Measurements from ENCODE around the gene FAM184B. TPM values are rescaled to one million over a fixed set of nuclear protein-coding genes. Genes with fewer than 3 reads are reported as not detected.

The FAM184B gene
- polyA plus RNA-seq, 3 donors, result not detected

GRCh38 chr4:17817027-17817426 is 35.6 kb upstream of the FAM184B start:
- H3K9ac ChIP-seq (ENCODE audit: insufficient read depth, low read length, poor library complexity, severe bottlenecking), result no peak overlapping the region
- H3K27me3 ChIP-seq (ENCODE audit: control insufficient read depth in 2 of 2, insufficient read depth in 2 of 2, low read length in 2 of 2), result no peaks in the 10 kb centered on the region
- Mint-ChIP-seq H3K36me3 (peaks cover 11 to 48% of the 10 kb centered on the region in 2 donors), H3K27me3 (ENCODE audit: low read depth in 3 of 3) (no peaks in the 10 kb centered on the region), H3K4me1 (peaks cover 19% of the 10 kb centered on the region), H3K27ac (peak overlapping the region in 2 of 7 donors; percentile 25 to 48), H3K4me3 (no peak overlapping the region), H3K9me3 (no peaks in the 10 kb centered on the region)
- no peak overlapping the region for H3K4me2 ChIP-seq (replicated peaks; ENCODE audit: extremely low read depth, low read length, poor library complexity, severe bottlenecking)
- peak; percentile 76 for TF ChIP-seq CTCF (IDR thresholded peaks at IDR 0.05)
- no peaks in the 10 kb centered on the region for H3K9me3 ChIP-seq (replicated peaks in 1 of 2; ENCODE audit: control insufficient read depth in 1 of 2, insufficient read depth in 1 of 2, low read length in 2 of 2)
- peaks cover 11 to 28% of the 10 kb centered on the region in 2 donors for H3K4me1 ChIP-seq (ENCODE audit: control insufficient read depth in 1 of 2, insufficient read depth in 2 of 2, low read length in 2 of 2)
- WGBS (ENCODE audit: insufficient coverage), result no CpG with 5 or more reads among the region's 5 CpGs
- peaks cover 3 to 33% of the 10 kb centered on the region in 2 donors for H3K36me3 ChIP-seq (replicated peaks in 1 of 2; ENCODE audit: control insufficient read depth in 1 of 2, insufficient read depth in 2 of 2, low read length in 2 of 2)
- DNase-seq, result peak; percentile 28 to 59 (median 51)
- peak overlapping the region; percentile 55 for H2AFZ ChIP-seq (ENCODE audit: insufficient read depth, low read depth, low read length, poor library complexity, severe bottlenecking)
- intact Hi-C loops (cut with micrococcal nuclease), result loop anchor here in 1 of 2 donors (10.0 kb wide), 2 partner anchors 202 to 242 kb away; partner anchors contain the start of genes LAP3 and MED28
- H3K27ac ChIP-seq (ENCODE audit: low read depth in 1 of 2, low read length in 2 of 2), result no peak overlapping the region
- no peaks in the 10 kb centered on the region for H4K20me1 ChIP-seq (ENCODE audit: insufficient read depth, low read length)
- H3K4me3 ChIP-seq (replicated peaks in 1 of 3; ENCODE audit: low read depth in 2 of 3, low read length in 3 of 3), result no peak overlapping the region
- peaks cover 91% of the 10 kb centered on the region for H3K79me2 ChIP-seq (ENCODE audit: insufficient read depth, low read length)

- H3K4me2 ChIP-seq (replicated peaks; ENCODE audit: extremely low read depth, low read length, poor library complexity, severe bottlenecking), result no peak overlapping the region
- no peaks in the 10 kb centered on the region for H3K9me3 ChIP-seq (replicated peaks in 1 of 2; ENCODE audit: control insufficient read depth in 1 of 2, insufficient read depth in 1 of 2, low read length in 2 of 2)
- Mint-ChIP-seq H3K27me3 (ENCODE audit: low read depth in 3 of 3) (no peaks in the 10 kb centered on the region), H3K9me3 (no peaks in the 10 kb centered on the region), H3K36me3 (peaks cover 11 to 40% of the 10 kb centered on the region in 2 donors), H3K4me3 (no peak overlapping the region), H3K27ac (peak overlapping the region in 1 of 7 donors; percentile 57), H3K4me1 (peaks cover 28% of the 10 kb centered on the region)
- no peak overlapping the region for H3K4me3 ChIP-seq (replicated peaks in 1 of 3; ENCODE audit: low read depth in 2 of 3, low read length in 3 of 3)
- 99% methylated on average over 11 of the region's 12 CpGs for WGBS (ENCODE audit: insufficient coverage)
- H2AFZ ChIP-seq (ENCODE audit: insufficient read depth, low read depth, low read length, poor library complexity, severe bottlenecking), result no peak overlapping the region
- H3K36me3 ChIP-seq (replicated peaks in 1 of 2; ENCODE audit: control insufficient read depth in 1 of 2, insufficient read depth in 2 of 2, low read length in 2 of 2), result peaks cover 3 to 33% of the 10 kb centered on the region in 2 donors
- no peaks in the 10 kb centered on the region for H4K20me1 ChIP-seq (ENCODE audit: insufficient read depth, low read length)
- H3K27ac ChIP-seq (ENCODE audit: low read depth in 1 of 2, low read length in 2 of 2), result peak overlapping the region in 1 of 2 donors; percentile 56
- peaks cover 17 to 36% of the 10 kb centered on the region in 2 donors for H3K4me1 ChIP-seq (ENCODE audit: control insufficient read depth in 1 of 2, insufficient read depth in 2 of 2, low read length in 2 of 2)
- intact Hi-C loops (cut with micrococcal nuclease), result loop anchor here in 1 of 2 donors (10.0 kb wide), 2 partner anchors 201 to 241 kb away; partner anchors contain the start of genes LAP3 and MED28
- peaks cover 91% of the 10 kb centered on the region for H3K79me2 ChIP-seq (ENCODE audit: insufficient read depth, low read length)
- TF ChIP-seq CTCF (IDR thresholded peaks at IDR 0.05), result no peak
- no peak overlapping the region for H3K9ac ChIP-seq (ENCODE audit: insufficient read depth, low read length, poor library complexity, severe bottlenecking)
- DNase-seq, result no peak
- H3K27me3 ChIP-seq (ENCODE audit: control insufficient read depth in 2 of 2, insufficient read depth in 2 of 2, low read length in 2 of 2), result no peaks in the 10 kb centered on the region
Measured at GRCh38 chr4:17816142-17816541, 34.7 kb upstream of the FAM184B start.

Measured in CD14-positive monocyte (primary cell).